ENCODE data around the gene PAM16.

PAM16 gene

GRCh38 chr16:4362476-4363135, 11.5 kb upstream of the PAM16 start:
- H3K4me3 ChIP-seq (replicated peaks in 1 of 2; ENCODE audit: low read depth in 2 of 2, low read length in 2 of 2), result no peak overlapping the region
- TF ChIP-seq CTCF (IDR thresholded peaks at IDR 0.05; ENCODE audit: low read depth, low read length), result no peak
- DNase-seq (ENCODE audit: low read depth in 2 of 2), result no peak

- TF ChIP-seq CTCF (IDR thresholded peaks at IDR 0.05; ENCODE audit: low read depth, low read length), result no peak
- no peak for DNase-seq (ENCODE audit: low read depth in 2 of 2)
- no peak overlapping the region for H3K4me3 ChIP-seq (replicated peaks in 1 of 2; ENCODE audit: low read depth in 2 of 2, low read length in 2 of 2)
Measured at GRCh38 chr16:4361944-4362311, 10.8 kb upstream of the PAM16 start.

- H3K4me3 ChIP-seq (replicated peaks in 1 of 2; ENCODE audit: low read depth in 2 of 2, low read length in 2 of 2), result no peak overlapping the region
- no peak for TF ChIP-seq CTCF (IDR thresholded peaks at IDR 0.05; ENCODE audit: low read depth, low read length)
- no peak for DNase-seq (ENCODE audit: low read depth in 2 of 2)
Measured at GRCh38 chr16:4361033-4361943, 10.2 kb upstream of the PAM16 start.

- no peak overlapping the region for H3K4me3 ChIP-seq (replicated peaks in 1 of 2; ENCODE audit: low read depth in 2 of 2, low read length in 2 of 2)
- no peak for TF ChIP-seq CTCF (IDR thresholded peaks at IDR 0.05; ENCODE audit: low read depth, low read length)
- no peak for DNase-seq (ENCODE audit: low read depth in 2 of 2)
Measured at GRCh38 chr16:4360538-4361021, 9.5 kb upstream of the PAM16 start.

- no peak for DNase-seq (ENCODE audit: low read depth in 2 of 2)
- no peak overlapping the region for H3K4me3 ChIP-seq (replicated peaks in 1 of 2; ENCODE audit: low read depth in 2 of 2, low read length in 2 of 2)
- TF ChIP-seq CTCF (IDR thresholded peaks at IDR 0.05; ENCODE audit: low read depth, low read length), result no peak
Measured at GRCh38 chr16:4359914-4360313, 8.8 kb upstream of the PAM16 start.

GRCh38 chr16:4358831-4359561, 7.9 kb upstream of the PAM16 start:
- no peak overlapping the region for H3K4me3 ChIP-seq (replicated peaks in 1 of 2; ENCODE audit: low read depth in 2 of 2, low read length in 2 of 2)
- peak; percentile 46 to 54 for DNase-seq (ENCODE audit: low read depth in 2 of 2)
- TF ChIP-seq CTCF (IDR thresholded peaks at IDR 0.05; ENCODE audit: low read depth, low read length), result peak; percentile 96
